Ishikawa (cell line): ENCODE measurements around the gene AAR2.

Experiments used
- CEBPB ChIP-seq: IDR thresholded peaks from 2 replicates; pipeline ENCODE4 v1.6.1; 2012
- CREB1 ChIP-seq: IDR thresholded peaks from 2 replicates; pipeline ENCODE4 v1.6.1; 2012; ENCODE audit warnings: low read depth
- EP300 ChIP-seq: IDR thresholded peaks from 2 replicates; pipeline ENCODE4 v1.6.1; 2012; ENCODE audit warnings: borderline replicate concordance
- MAX ChIP-seq: IDR thresholded peaks from 2 replicates; pipeline ENCODE4 v1.6.1; 2012
- REST ChIP-seq: IDR thresholded peaks from 2 replicates; pipeline ENCODE4 v1.6.1; 2012; ENCODE audit warnings: low read depth, mild to moderate bottlenecking
- USF1 ChIP-seq: IDR thresholded peaks from 2 replicates; pipeline ENCODE4 v1.6.1; 2012
- YY1 ChIP-seq: IDR thresholded peaks from 2 replicates; pipeline ENCODE4 v1.6.1; 2012; ENCODE audit warnings: low read depth

GRCh38 chr20:36261389-36262105 lies 25.3 kb downstream of the AAR2 start:
- TF ChIP-seq EP300: no peak
- TF ChIP-seq USF1: no peak
- TF ChIP-seq CREB1: no peak
- TF ChIP-seq CEBPB: no peak
- TF ChIP-seq REST: no peak
- TF ChIP-seq MAX: no peak
- TF ChIP-seq YY1: no peak
